ENCODE measurements around the gene TRAPPC12.
"Not testable (repeated sequence)": the region's sequence is repeated elsewhere in the genome, so short reads cannot be mapped to it uniquely, and the experiment has no call there.

Gene TRAPPC12

GRCh38 chr2:3454005-3454404 lies 74.5 kb downstream of the TRAPPC12 start:
- not testable (repeated sequence) for DNase-seq (ENCODE audit: low read depth, low spot score)

- no peak for DNase-seq (ENCODE audit: low read depth, low spot score)
Measured at GRCh38 chr2:3454802-3455201, 75.3 kb downstream of the TRAPPC12 start.

- no peak for DNase-seq (ENCODE audit: low read depth, low spot score)
Measured at GRCh38 chr2:3456125-3456524, 76.6 kb downstream of the TRAPPC12 start.

- DNase-seq (ENCODE audit: low read depth, low spot score), result no peak
Measured at GRCh38 chr2:3457524-3458395, 78.3 kb downstream of the TRAPPC12 start.

- DNase-seq (ENCODE audit: low read depth, low spot score), result no peak
Measured at GRCh38 chr2:3458396-3459184, 79.1 kb downstream of the TRAPPC12 start.

- no peak for DNase-seq (ENCODE audit: low read depth, low spot score)
Measured at GRCh38 chr2:3459185-3460015, 79.9 kb downstream of the TRAPPC12 start.

GRCh38 chr2:3460156-3460555 lies 80.7 kb downstream of the TRAPPC12 start:
- no peak for DNase-seq (ENCODE audit: low read depth, low spot score)

GRCh38 chr2:3460831-3461800 lies 81.6 kb downstream of the TRAPPC12 start:
- DNase-seq (ENCODE audit: low read depth, low spot score), result no peak

GRCh38 chr2:3461801-3462492 lies 82.5 kb downstream of the TRAPPC12 start:
- DNase-seq (ENCODE audit: low read depth, low spot score), result no peak

- no peak for DNase-seq (ENCODE audit: low read depth, low spot score)
Measured at GRCh38 chr2:3462493-3463104, 83.1 kb downstream of the TRAPPC12 start.

GRCh38 chr2:3463186-3463835 lies 83.8 kb downstream of the TRAPPC12 start:
- DNase-seq (ENCODE audit: low read depth, low spot score), result no peak

GRCh38 chr2:3463944-3464343 lies 84.5 kb downstream of the TRAPPC12 start:
- DNase-seq (ENCODE audit: low read depth, low spot score), result no peak

- DNase-seq (ENCODE audit: low read depth, low spot score), result no peak
Measured at GRCh38 chr2:3464401-3465005, 85.0 kb downstream of the TRAPPC12 start.

GRCh38 chr2:3465328-3465727 lies 85.8 kb downstream of the TRAPPC12 start:
- no peak for DNase-seq (ENCODE audit: low read depth, low spot score)

- no peak for DNase-seq (ENCODE audit: low read depth, low spot score)
Measured at GRCh38 chr2:3465844-3466481, 86.5 kb downstream of the TRAPPC12 start.

GRCh38 chr2:3466482-3466863 lies 87.0 kb downstream of the TRAPPC12 start:
- DNase-seq (ENCODE audit: low read depth, low spot score), result no peak

- no peak for DNase-seq (ENCODE audit: low read depth, low spot score)
Measured at GRCh38 chr2:3466966-3467365, 87.5 kb downstream of the TRAPPC12 start.

GRCh38 chr2:3467654-3468053 lies 88.2 kb downstream of the TRAPPC12 start:
- DNase-seq (ENCODE audit: low read depth, low spot score), result no peak
